ENCODE measurements around the gene ARV1.
"Not testable (repeated sequence)": the region's sequence is repeated elsewhere in the genome, so short reads cannot be mapped to it uniquely, and the experiment has no call there.

Gene ARV1

DNA sequence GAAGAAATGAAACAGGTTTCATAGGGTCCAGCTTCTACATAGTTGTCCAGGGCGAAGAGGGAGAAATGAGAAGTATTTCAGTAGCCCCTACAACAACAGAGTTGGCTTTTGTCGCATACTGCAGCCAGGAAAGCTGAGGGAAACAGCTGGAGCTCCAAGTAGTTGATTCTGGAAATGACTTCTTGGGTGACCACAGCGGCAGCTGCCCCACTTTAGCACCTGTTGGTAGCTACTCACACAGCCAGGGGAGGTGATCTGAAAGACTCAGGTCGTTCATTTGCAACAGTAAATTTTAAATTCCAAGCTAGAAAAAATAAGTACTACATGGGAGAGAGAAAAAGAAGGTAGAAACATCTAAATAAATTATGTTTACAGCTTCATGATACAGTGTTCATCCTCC, 2.5 kb upstream of the ARV1 start:
- H3K27ac ChIP-seq (ENCODE audit: low read depth, low read length), result no peak overlapping the region
- peaks cover 15% of the 10 kb centered on the region for H3K4me1 ChIP-seq (ENCODE audit: control insufficient read depth, insufficient read depth, low read length, unreplicated experiment)
- no peak overlapping the region for H3K4me3 ChIP-seq (ENCODE audit: low read depth, low read length)
- H3K79me2 ChIP-seq (ENCODE audit: control insufficient read depth, insufficient read depth, low read length, unreplicated experiment), result peaks cover 32% of the 10 kb centered on the region
- H3K36me3 ChIP-seq (ENCODE audit: insufficient read depth, low read length), result peaks cover 4% of the 10 kb centered on the region; the same call in 1 of the 2 replicates
- no peaks in the 10 kb centered on the region for H3K27me3 ChIP-seq (ENCODE audit: insufficient read depth, low read length)
- H2AFZ ChIP-seq (ENCODE audit: low read length, unreplicated experiment), result no peak overlapping the region

DNA sequence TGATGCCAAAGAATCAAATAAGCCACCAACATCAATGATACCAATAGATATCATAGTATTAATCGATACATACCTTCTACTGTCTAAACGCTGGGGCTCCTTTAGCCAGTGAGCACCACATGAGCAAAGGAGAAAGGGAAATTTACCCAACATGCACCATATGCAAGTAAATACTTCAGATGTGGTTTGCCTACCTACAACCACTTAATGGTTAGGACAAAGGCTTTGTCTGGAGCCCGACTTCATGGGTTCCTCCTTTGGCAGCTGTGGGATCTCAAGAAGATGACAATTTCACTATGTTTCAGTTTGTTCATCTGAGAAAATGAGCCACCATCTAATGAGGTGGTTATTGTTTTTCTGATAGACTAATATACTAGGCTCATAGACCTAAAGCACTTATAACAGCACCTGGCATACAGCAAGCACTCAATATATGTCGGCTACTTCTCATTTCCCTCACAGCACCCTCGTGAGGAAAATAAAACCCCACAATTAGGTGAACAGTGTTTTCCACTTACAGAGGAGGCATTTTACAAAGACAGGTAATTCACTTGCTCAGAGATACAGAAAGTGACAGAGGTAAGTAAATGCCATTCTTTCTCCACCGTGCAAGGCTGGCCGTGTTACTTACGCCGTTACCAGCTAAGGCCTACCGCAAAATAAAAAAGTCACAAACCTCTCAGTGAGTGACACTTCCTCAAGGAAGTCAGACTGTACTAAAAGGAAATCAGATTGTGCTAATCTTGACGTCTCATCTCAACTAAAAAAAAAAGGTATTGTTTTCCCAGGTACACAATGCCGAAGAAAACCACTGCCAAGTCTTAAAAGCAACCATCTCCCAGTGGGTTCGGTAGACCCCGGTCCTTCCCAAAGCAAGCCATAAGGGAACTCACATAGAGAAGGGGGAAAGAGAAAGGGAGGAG, 1.8 kb upstream of the ARV1 start:
- Histone ChIP-seq H3K27ac (ENCODE audit: low read depth, low read length) (no peak overlapping the region), H3K4me1 (ENCODE audit: control insufficient read depth, insufficient read depth, low read length, unreplicated experiment) (peaks cover 15% of the 10 kb centered on the region), H3K4me3 (ENCODE audit: low read depth, low read length) (peak overlapping the region; percentile 88), H3K36me3 (ENCODE audit: insufficient read depth, low read length) (peaks cover 9% of the 10 kb centered on the region; the same call in 1 of the 2 replicates), H3K79me2 (ENCODE audit: control insufficient read depth, insufficient read depth, low read length, unreplicated experiment) (peaks cover 34% of the 10 kb centered on the region), H2AFZ (ENCODE audit: low read length, unreplicated experiment) (no peak overlapping the region), H3K27me3 (ENCODE audit: insufficient read depth, low read length) (no peaks in the 10 kb centered on the region)

DNA sequence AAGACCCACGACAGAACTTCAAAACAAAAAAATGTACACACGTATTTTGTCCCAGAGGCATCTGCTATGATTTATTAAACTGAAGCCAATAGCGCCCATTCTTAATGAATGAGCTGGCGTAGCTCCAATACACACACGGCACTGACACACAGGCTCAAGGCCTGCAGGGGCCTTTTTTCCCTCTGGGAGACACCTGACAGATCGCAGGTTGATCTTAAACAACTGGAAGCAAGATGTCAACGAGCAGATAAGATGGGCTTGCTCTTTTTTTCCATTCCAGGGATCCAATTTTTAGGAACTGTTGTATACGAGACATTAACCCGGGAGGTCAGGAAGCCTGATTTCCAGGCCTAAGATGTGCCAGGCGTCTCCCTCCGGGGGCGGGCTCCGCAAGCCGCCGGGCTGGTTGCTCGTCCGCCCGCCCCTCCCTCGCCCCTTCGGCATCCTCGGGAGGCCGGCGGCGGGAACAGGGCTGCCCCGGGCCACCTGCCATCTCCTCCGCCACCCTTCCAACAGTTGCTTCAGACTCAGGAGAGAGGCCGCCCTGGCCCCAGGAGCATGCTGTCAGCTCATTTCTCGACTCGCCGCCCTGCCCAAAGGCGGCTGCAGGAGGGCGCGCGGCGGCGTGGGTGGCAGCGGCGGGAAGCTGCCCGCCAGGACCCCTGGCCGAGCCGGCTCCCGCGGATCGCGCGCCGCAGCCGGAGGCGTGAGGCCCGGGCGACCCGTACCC, 968 bp upstream of the ARV1 start:
- no peaks in the 10 kb centered on the region for H3K27me3 ChIP-seq (ENCODE audit: insufficient read depth, low read length)
- peak overlapping the region; percentile 88 for H3K4me3 ChIP-seq (ENCODE audit: low read depth, low read length)
- H3K36me3 ChIP-seq (ENCODE audit: insufficient read depth, low read length), result peaks cover 9% of the 10 kb centered on the region; the same call in 1 of the 2 replicates
- no peak overlapping the region for H3K27ac ChIP-seq (ENCODE audit: low read depth, low read length)
- H3K79me2 ChIP-seq (ENCODE audit: control insufficient read depth, insufficient read depth, low read length, unreplicated experiment), result peaks cover 34% of the 10 kb centered on the region
- peak overlapping the region; percentile 79 for H2AFZ ChIP-seq (ENCODE audit: low read length, unreplicated experiment)
- H3K4me1 ChIP-seq (ENCODE audit: control insufficient read depth, insufficient read depth, low read length, unreplicated experiment), result peaks cover 23% of the 10 kb centered on the region

DNA sequence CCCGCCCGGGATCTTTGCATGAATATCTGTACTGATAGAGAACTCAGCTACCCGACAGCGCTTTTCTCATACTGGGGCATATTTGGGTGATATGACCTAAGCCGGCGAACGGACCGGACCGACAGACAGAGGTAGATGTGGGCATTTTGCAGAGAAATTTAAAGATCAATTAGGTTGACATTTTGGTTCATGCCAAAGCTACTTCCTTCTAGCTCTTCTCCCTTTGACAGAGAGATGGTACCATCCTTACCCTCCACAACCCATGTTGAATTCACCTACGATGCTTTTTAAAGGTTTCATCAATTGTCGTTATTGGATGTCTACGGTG, 459 bp downstream of the ARV1 start:
- Histone ChIP-seq H3K36me3 (ENCODE audit: insufficient read depth, low read length) (peaks cover 9% of the 10 kb centered on the region; the same call in 1 of the 2 replicates), H3K27me3 (ENCODE audit: insufficient read depth, low read length) (no peaks in the 10 kb centered on the region), H2AFZ (ENCODE audit: low read length, unreplicated experiment) (peak overlapping the region; percentile 89), H3K4me3 (ENCODE audit: low read depth, low read length) (peak overlapping the region; percentile 88), H3K27ac (ENCODE audit: low read depth, low read length) (no peak overlapping the region), H3K4me1 (ENCODE audit: control insufficient read depth, insufficient read depth, low read length, unreplicated experiment) (peaks cover 23% of the 10 kb centered on the region), H3K79me2 (ENCODE audit: control insufficient read depth, insufficient read depth, low read length, unreplicated experiment) (peaks cover 37% of the 10 kb centered on the region)

DNA sequence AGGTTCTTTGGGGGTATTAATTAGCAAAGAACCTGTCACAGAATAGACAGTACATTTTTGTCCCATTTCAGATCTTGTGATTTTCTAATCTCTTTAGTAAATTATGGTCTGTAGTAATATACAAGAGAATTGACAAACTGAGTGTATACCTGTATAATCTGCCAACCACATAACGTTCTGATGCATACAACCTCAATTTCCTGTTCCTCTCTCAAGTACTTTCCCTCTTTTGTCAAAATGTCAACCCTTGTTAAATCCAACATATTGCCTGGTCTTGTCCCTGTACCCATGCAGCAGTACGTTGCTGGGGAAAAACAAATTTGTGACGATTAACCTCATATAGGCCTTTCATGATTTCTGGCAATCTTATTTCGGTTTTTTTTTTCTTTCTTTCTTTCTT, 1.1 kb downstream of the ARV1 start:
- Histone ChIP-seq H3K27me3 (ENCODE audit: insufficient read depth, low read length) (no peaks in the 10 kb centered on the region), H2AFZ (ENCODE audit: low read length, unreplicated experiment) (peak overlapping the region; percentile 89), H3K4me1 (ENCODE audit: control insufficient read depth, insufficient read depth, low read length, unreplicated experiment) (peaks cover 23% of the 10 kb centered on the region), H3K4me3 (ENCODE audit: low read depth, low read length) (peak overlapping the region; percentile 88), H3K79me2 (ENCODE audit: control insufficient read depth, insufficient read depth, low read length, unreplicated experiment) (peaks cover 37% of the 10 kb centered on the region), H3K27ac (ENCODE audit: low read depth, low read length) (no peak overlapping the region), H3K36me3 (ENCODE audit: insufficient read depth, low read length) (peaks cover 9% of the 10 kb centered on the region; the same call in 1 of the 2 replicates)

DNA sequence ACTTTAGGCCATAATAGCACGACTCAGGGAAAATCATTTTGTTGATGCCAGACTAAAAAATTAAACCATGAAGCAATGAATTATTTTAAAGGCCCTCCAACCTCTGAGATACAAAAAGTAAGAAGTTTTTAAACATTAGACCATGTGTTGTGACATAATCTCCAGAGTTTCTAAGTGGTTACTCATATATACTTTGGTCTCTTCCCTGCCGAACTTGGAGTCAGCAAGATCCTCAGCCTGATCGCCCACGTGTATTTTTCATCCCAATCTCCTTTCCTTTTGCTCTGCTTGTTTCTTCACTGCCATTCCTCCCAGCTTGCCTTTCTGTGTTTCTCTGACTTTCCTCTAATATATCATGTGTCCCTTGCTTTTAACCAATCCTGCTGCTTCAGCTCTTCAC, 3.8 kb downstream of the ARV1 start:
- Histone ChIP-seq H3K4me1 (ENCODE audit: control insufficient read depth, insufficient read depth, low read length, unreplicated experiment) (peaks cover 24% of the 10 kb centered on the region), H3K27me3 (ENCODE audit: insufficient read depth, low read length) (no peaks in the 10 kb centered on the region), H3K36me3 (ENCODE audit: insufficient read depth, low read length) (peaks cover 9% of the 10 kb centered on the region; the same call in 1 of the 2 replicates), H2AFZ (ENCODE audit: low read length, unreplicated experiment) (no peak overlapping the region), H3K79me2 (ENCODE audit: control insufficient read depth, insufficient read depth, low read length, unreplicated experiment) (peaks cover 39% of the 10 kb centered on the region), H3K27ac (ENCODE audit: low read depth, low read length) (no peak overlapping the region), H3K4me3 (ENCODE audit: low read depth, low read length) (no peak overlapping the region)

DNA sequence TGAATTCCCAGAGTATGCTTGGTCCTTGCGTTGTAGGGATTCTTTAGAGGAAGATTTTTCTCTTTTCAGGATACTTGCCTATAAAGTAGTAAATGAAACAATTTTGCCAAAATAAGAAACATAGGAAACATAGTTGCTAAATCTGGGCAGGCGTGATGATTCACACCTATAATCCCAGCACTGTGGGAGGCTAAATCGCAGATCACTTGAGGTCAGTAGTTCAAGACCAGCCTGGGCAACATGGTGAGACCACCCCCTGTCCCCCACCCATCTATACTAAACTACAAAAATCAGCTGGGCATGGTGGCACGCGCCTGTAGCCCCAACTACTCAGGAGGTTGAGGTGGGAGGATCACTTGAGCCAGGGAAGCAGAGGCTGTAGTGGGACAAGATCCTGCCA, 4.9 kb downstream of the ARV1 start:
- Histone ChIP-seq H3K4me3 (ENCODE audit: low read depth, low read length) (no peak overlapping the region), H2AFZ (ENCODE audit: low read length, unreplicated experiment) (no peak overlapping the region), H3K27ac (ENCODE audit: low read depth, low read length) (no peak overlapping the region), H3K4me1 (ENCODE audit: control insufficient read depth, insufficient read depth, low read length, unreplicated experiment) (peaks cover 22% of the 10 kb centered on the region), H3K79me2 (ENCODE audit: control insufficient read depth, insufficient read depth, low read length, unreplicated experiment) (peaks cover 35% of the 10 kb centered on the region), H3K36me3 (ENCODE audit: insufficient read depth, low read length) (peaks cover 9% of the 10 kb centered on the region; the same call in 1 of the 2 replicates), H3K27me3 (ENCODE audit: insufficient read depth, low read length) (no peaks in the 10 kb centered on the region)

DNA sequence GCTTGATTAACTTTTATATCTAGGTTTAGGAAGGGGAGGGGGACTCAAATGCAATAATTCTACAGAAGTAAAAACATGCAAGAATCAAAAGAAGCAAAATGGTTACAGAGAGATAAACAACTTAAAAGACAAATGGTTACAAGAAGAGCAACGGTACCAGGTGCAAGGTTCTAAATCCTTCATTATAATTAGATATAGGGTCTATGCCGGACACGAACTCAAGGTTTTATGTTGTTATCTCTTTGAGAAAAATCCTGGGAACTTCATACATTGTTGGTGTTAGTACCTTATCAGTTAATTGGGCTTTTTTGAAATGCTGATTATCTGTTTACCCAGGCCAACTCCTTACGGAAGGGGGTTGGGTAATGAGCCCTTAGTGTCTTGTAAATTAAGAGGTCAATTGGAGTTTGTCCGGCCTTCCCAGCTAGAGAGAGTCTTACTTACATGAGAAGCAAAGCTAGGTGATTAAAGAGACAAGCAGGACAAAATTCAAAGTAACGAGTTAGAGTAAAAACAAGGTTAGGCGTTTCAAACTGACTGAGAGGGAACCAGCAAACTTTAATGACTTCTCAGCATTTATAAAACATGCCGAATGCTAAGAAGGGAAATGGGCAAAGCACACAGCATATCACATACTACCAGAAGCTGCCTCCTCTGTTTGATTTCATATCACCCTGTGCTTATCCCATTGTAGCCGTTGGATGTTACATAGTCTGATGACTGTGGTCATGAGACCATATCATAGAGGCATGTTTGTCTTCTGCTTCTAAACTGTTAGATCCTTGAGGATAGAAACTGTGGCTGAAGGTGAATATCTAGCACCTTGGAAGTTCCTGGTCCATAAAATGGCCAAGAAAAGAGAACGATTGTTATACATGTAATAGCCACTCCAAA, 6.0 kb downstream of the ARV1 start:
- H3K27me3 ChIP-seq (ENCODE audit: insufficient read depth, low read length); H3K4me3 ChIP-seq (ENCODE audit: low read depth, low read length); H3K27ac ChIP-seq (ENCODE audit: low read depth, low read length); H2AFZ ChIP-seq (ENCODE audit: low read length, unreplicated experiment): not testable (repeated sequence)
- Histone ChIP-seq H3K4me1 (ENCODE audit: control insufficient read depth, insufficient read depth, low read length, unreplicated experiment) (peaks cover 19% of the 10 kb centered on the region), H3K36me3 (ENCODE audit: insufficient read depth, low read length) (peaks cover 13% of the 10 kb centered on the region), H3K79me2 (ENCODE audit: control insufficient read depth, insufficient read depth, low read length, unreplicated experiment) (peaks cover 30% of the 10 kb centered on the region)

DNA sequence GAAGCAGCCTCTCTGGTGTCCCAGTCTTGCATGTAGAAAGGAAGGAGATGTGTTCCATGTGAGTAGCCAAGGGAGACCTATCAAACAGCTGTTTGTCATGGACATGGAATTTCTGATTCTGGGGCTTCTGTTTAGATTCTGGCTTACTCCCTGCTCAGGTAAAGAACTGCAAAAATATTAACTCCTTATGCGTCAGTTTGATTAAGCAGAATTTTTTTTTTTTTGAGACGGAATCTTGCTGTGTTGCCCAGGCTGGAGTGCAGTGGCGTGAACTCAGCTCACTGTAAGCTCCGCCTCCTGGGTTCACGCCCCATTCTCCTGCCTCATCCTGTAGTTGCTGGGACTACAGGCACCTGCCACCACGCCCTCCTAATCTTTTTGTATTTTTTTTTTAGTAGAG, 6.8 kb downstream of the ARV1 start:
- Histone ChIP-seq H3K27ac (ENCODE audit: low read depth, low read length) (no peak overlapping the region), H3K36me3 (ENCODE audit: insufficient read depth, low read length) (peaks cover 18% of the 10 kb centered on the region), H3K4me3 (ENCODE audit: low read depth, low read length) (no peak overlapping the region), H3K27me3 (ENCODE audit: insufficient read depth, low read length) (no peaks in the 10 kb centered on the region), H2AFZ (ENCODE audit: low read length, unreplicated experiment) (no peak overlapping the region), H3K4me1 (ENCODE audit: control insufficient read depth, insufficient read depth, low read length, unreplicated experiment) (peaks cover 16% of the 10 kb centered on the region), H3K79me2 (ENCODE audit: control insufficient read depth, insufficient read depth, low read length, unreplicated experiment) (peaks cover 28% of the 10 kb centered on the region)

DNA sequence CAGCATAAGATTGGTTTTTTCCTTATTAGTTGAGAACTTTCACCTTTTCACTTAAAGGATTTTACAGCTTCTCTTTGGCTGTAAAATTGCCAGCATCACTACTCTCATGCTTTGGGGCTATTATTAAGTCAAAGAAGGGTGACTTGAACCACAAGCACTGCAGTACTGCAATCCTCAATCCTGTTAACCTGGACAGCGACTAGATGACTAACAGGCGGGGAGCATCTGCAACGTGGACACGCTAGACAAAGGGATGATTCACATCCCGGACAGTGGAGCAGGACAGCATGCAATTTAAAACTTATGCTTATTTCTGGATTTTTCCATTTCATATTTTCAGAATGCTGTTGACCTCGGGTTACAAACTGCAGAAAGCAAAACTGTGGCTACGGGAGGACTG, 8.1 kb downstream of the ARV1 start:
- Histone ChIP-seq H3K79me2 (ENCODE audit: control insufficient read depth, insufficient read depth, low read length, unreplicated experiment) (peaks cover 21% of the 10 kb centered on the region), H3K4me1 (ENCODE audit: control insufficient read depth, insufficient read depth, low read length, unreplicated experiment) (peaks cover 16% of the 10 kb centered on the region), H3K36me3 (ENCODE audit: insufficient read depth, low read length) (peaks cover 16% of the 10 kb centered on the region; the same call in 1 of the 2 replicates), H3K4me3 (ENCODE audit: low read depth, low read length) (no peak overlapping the region), H3K27me3 (ENCODE audit: insufficient read depth, low read length) (no peaks in the 10 kb centered on the region), H3K27ac (ENCODE audit: low read depth, low read length) (no peak overlapping the region), H2AFZ (ENCODE audit: low read length, unreplicated experiment) (no peak overlapping the region)

Data from ACC112 (cell line).